ENCODE measurements around the gene PEAR1.

The PEAR1 gene

GRCh38 chr1:156887734-156888133 lies 5.8 kb upstream of the PEAR1 start:
- DNase-seq (ENCODE audit: extremely low spot score), result no peak
- ChIA-PET POLR2A (no interaction called here), CTCF (interaction anchor here (1.0 to 8.6 kb wide), 9 partner anchors 13 to 261 kb away, joined by 3 to 108 read pairs (median 7); partner anchors contain the start of gene NTRK1)
- TF ChIP-seq CTCF (IDR thresholded peaks at IDR 0.05; ENCODE audit: control extremely low read depth, extremely low read depth, low read depth, missing control alignments), result no peak

DNA sequence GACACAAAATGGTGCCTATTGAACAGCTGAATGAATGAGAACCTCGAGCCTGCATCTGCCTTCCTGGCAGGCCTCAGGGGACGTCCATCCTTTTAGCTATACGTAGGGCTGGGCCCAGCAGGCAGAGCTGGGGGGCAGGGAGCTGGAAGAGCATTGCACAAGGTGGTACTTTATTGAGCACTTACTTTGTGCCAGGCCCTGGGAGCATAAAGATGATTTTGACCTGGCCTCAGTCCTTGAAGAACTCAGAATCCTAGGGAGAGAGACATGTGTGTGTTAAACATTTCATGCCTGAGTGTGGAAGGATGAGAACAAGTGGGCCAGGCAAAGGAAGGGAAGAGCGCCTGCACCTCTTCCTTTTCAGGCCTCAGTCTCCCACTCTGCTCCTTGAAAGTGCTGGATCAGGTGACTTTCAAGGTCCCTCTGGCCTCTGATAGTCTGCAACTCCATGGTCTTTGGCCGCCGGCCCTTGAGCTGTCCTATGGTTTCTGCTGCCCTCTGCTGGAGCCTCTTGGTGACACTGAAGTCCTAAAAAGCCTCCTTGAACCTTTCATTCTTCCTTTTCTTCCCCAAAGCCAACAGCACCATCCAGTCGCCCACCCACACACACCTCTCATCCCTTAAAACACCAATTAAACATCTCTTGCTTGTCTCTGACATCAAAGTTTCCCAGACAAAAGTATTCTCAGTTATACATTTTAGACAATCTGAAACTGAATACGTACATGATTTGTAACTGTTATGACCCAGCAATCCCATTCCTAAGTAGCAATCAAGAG lies 3.5 kb upstream of the PEAR1 start:
- ChIA-PET POLR2A (no interaction called here), CTCF (interaction anchor here (0.7 to 8.6 kb wide), 43 partner anchors 9 to 269 kb away, joined by 3 to 108 read pairs (median 6); partner anchors contain the start of genes CRABP2, INSRR, ISG20L2 and LRRC71)
- TF ChIP-seq CTCF (IDR thresholded peaks at IDR 0.05; ENCODE audit: control extremely low read depth, extremely low read depth, low read depth, missing control alignments), result peak; percentile 83
- DNase-seq (ENCODE audit: extremely low spot score), result peak; percentile 81

DNA sequence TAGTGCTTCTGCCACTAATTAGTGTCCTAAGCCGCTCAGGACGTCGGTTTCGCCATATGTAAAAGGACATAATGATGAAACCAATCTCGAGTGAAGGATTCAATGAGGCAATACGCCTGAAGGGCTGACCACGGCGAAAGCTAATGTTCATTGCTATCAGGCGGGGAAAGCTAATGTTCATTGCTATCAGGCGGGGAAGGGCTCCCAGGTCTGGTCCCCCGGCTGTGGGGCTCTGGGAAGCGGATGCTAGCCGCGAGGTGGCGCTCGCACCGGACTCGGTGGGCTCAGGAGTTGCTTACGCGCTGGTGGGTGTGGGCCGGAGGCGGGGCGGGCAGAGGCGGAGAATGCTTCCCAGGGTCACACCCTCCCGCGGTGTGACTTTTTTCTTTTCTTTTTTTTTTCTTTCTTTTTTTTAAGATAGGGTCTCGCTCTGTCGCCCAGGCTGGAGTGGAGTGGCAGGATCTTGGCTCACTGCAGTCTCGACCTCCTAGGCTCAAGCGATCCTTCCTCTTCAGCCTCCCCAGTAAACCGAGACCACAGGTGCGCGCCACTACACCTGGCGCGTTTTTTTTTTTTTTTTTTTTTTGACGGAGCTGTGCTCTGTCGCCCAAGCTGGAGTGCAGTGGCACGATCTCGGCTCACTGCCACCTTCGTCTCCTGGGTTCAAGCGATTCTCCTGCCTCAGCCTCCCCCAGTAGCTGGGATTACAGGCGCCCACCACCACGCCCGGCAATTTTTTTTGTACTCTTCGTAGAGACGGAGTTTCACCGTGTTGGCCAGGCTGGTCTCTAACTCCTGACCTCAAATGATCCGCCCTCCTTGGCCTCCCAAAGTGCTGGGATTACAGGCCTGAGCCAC lies 1.1 kb upstream of the PEAR1 start:
- peak; percentile 89 for DNase-seq (ENCODE audit: extremely low spot score)
- CTCF ChIA-PET, result interaction anchor here (0.8 to 8.6 kb wide), 24 partner anchors 8 to 233 kb away, joined by 3 to 108 read pairs (median 11); partner anchors contain the start of genes CRABP2, INSRR, ISG20L2 and METTL25B
- TF ChIP-seq CTCF (IDR thresholded peaks at IDR 0.05; ENCODE audit: control extremely low read depth, extremely low read depth, low read depth, missing control alignments), result peak; percentile 80
- POLR2A ChIA-PET, result no interaction called here

DNA sequence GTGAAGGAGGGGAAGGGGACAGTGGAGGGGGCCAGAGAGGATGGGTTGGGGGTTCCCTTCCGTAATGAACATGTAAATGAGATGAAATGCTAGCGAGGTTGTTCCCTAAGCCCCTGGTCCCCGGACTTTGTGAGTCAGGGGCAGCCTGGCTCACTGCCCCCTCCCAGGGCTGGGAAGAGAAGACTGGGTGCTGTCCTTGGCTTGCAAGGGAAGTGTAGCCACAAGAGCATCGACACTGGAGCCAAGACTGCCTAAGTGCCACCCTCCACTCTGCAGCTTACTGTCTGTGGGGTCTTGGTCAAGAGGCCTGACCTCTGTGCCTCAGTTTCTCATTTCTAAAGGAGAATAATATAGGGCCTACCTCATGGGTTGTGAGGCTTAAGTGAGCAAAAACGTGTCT lies 483 bp downstream of the PEAR1 start:
- ChIA-PET CTCF (interaction anchor here (1.0 to 8.6 kb wide), 8 partner anchors 8 to 233 kb away, joined by 3 to 108 read pairs (median 4); partner anchors contain the start of genes INSRR and NTRK1), POLR2A (no interaction called here)
- TF ChIP-seq CTCF (IDR thresholded peaks at IDR 0.05; ENCODE audit: control extremely low read depth, extremely low read depth, low read depth, missing control alignments), result no peak
- no peak for DNase-seq (ENCODE audit: extremely low spot score)

GRCh38 chr1:156894711-156895454 lies 1.4 kb downstream of the PEAR1 start:
- POLR2A ChIA-PET, result no interaction called here
- no peak for TF ChIP-seq CTCF (IDR thresholded peaks at IDR 0.05; ENCODE audit: control extremely low read depth, extremely low read depth, low read depth, missing control alignments)
- DNase-seq (ENCODE audit: extremely low spot score), result no peak
- CTCF ChIA-PET, result interaction anchor here (1.0 to 8.6 kb wide), 9 partner anchors 9 to 233 kb away, joined by 3 to 108 read pairs (median 4); partner anchors contain the start of genes INSRR and NTRK1

DNA sequence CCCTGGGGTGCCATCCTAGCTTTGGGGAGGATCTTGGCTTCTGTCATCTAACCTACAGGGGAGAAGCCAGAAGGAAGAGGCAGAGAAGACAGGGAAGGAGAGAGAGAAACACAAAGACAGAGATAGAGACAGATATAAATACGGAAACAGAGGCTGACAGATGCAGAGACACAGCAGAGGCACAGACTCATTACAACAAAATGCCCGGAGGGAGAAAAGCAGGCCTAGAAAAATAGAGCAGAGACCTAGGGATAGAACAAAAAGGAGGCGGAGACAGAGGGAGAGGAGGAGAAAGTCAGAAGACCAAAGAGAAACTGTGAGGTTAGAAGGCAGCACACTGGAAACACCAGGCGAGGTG lies 1.9 kb downstream of the PEAR1 start:
- ChIA-PET CTCF (interaction anchor here (1.3 to 8.6 kb wide), 3 partner anchors 10 to 208 kb away, joined by 3 to 108 read pairs (median 4); no protein-coding TSS in a partner anchor), POLR2A (no interaction called here)
- no peak for TF ChIP-seq CTCF (IDR thresholded peaks at IDR 0.05; ENCODE audit: control extremely low read depth, extremely low read depth, low read depth, missing control alignments)
- DNase-seq (ENCODE audit: extremely low spot score), result no peak

All from GM10248 (cell line).